HCT116 (cell line): ENCODE results near the gene CAV2. TPM values are rescaled to one million over a fixed set of nuclear protein-coding genes. Genes with fewer than 3 reads are reported as not detected.

ENCODE experiments used
- ATAC-seq: fragments of 200-7000 bp; cut with Tn5 transposase; 2 replicates; pipeline ENCODE4 v1.9.1; 2020; ENCODE audit warnings: mild to moderate bottlenecking, moderate library complexity
- BruUV-seq: library from RNA; stranded (reverse); fragments of 400-500 nt; replicated peaks from 2 replicates; lab custom pipeline; 2021; lab: Mats Ljungman, UMichigan
- CTCF ChIA-PET: fragments of 300-600 bp; sonication (Branson Sonifier 250); formaldehyde crosslinking; loops from one replicate; lab custom pipeline; 2021; ENCODE audit warnings: antibody characterized with exemption; lab: Charles Lee
- POLR2A ChIA-PET: fragments of 300-600, 350-600 bp; sonication (Branson Sonifier 250); formaldehyde crosslinking; loops from one replicate; lab custom pipeline; 2021; ENCODE audit warnings: antibody characterized with exemption; lab: Charles Lee
- RAD21 ChIA-PET, 2 experiments: fragments of 300-600 bp; sonication (Branson Sonifier 250); formaldehyde crosslinking; loops; one replicate each; lab custom pipeline; 2023; ENCODE audit warnings: low total read pairs in 2 of 2; ENCODE audit not compliant: uncharacterized antibody in 2 of 2, unreplicated experiment in 2 of 2, low non-redundant PET in 1 of 2; lab: Charles Lee
- DNase-seq: peaks from one replicate; pipeline ENCODE4 v3.0.0-alpha.2; 2010; ENCODE audit warnings: low read depth, low spot score
- H2AFZ ChIP-seq: fragments of 200-600 bp; shearing (Covaris generic), sonication (generic); 2 replicates; pipeline ENCODE4 v1.6.1; 2017; ENCODE audit warnings: low read depth, mixed run types, mixed read lengths, antibody characterized with exemption, low read length; ENCODE audit not compliant: poor library complexity, severe bottlenecking
- H3K27ac ChIP-seq: 2 replicates; pipeline ENCODE4 v1.5.1; 2012; ENCODE audit warnings: low read depth, low read length
- H3K27me3 ChIP-seq: fragments of 200-600 bp; sonication (generic); 2 replicates; pipeline ENCODE4 v1.6.1; 2016; ENCODE audit warnings: mixed run types, low read length, mixed read lengths; ENCODE audit not compliant: insufficient read depth
- H3K36me3 ChIP-seq, 2 experiments: fragments of 200-500 bp in 1 of 2; fragments of 200-600 bp in 1 of 2; sonication (Bioruptor generic) in 1 of 2; sonication (generic) in 1 of 2; 2 replicates each; pipeline versions ENCODE4 v1.5.1 to v1.6.1; 2014 to 2016; ENCODE audit warnings: low read length in 2 of 2, inconsistent platforms in 1 of 2, mixed read lengths in 1 of 2, mixed run types in 1 of 2; ENCODE audit not compliant: insufficient read depth in 2 of 2, control insufficient read depth in 1 of 2
- H3K4me1 ChIP-seq, 2 experiments: fragments of 200-600 bp in 1 of 2; sonication (generic) in 1 of 2; 2 replicates each; pipeline versions ENCODE4 v1.5.1 to v1.6.1; 2012 to 2017; ENCODE audit warnings: low read length in 2 of 2, inconsistent platforms in 1 of 2, mild to moderate bottlenecking in 1 of 2, mixed read lengths in 1 of 2, mixed run types in 1 of 2, moderate library complexity in 1 of 2; ENCODE audit not compliant: insufficient read depth in 2 of 2, control insufficient read depth in 1 of 2
- H3K4me2 ChIP-seq: fragments of 200-600 bp; sonication (generic); 2 replicates; pipeline ENCODE4 v1.6.1; 2017; ENCODE audit warnings: mixed run types, low read length, mixed read lengths
- H3K4me3 ChIP-seq, 2 experiments: fragments of 200-600 bp in 1 of 2; sonication (generic) in 1 of 2; replicated peaks in 1 of 2; 2 replicates each; pipeline ENCODE4 v1.5.1; 2011 to 2016; ENCODE audit warnings: low read length in 2 of 2, control low read depth in 1 of 2, low read depth in 1 of 2, mild to moderate bottlenecking in 1 of 2, mixed read lengths in 1 of 2, mixed run types in 1 of 2
- H3K79me2 ChIP-seq: fragments of 200-600 bp; sonication (generic); 2 replicates; pipeline ENCODE4 v1.6.1; 2017; ENCODE audit warnings: mild to moderate bottlenecking, mixed run types, low read length, moderate library complexity, mixed read lengths; ENCODE audit not compliant: insufficient read depth
- H3K9ac ChIP-seq: fragments of 200-600 bp; sonication (generic); 2 replicates; pipeline ENCODE4 v1.6.1; 2016; ENCODE audit warnings: low read length, mixed read lengths
- H3K9me2 ChIP-seq: fragments of 200-600 bp; sonication (generic), shearing (Covaris generic); 2 replicates; pipeline ENCODE4 v1.6.1; 2017; ENCODE audit warnings: mixed run types, mild to moderate bottlenecking, moderate library complexity; ENCODE audit not compliant: insufficient read depth
- H3K9me3 ChIP-seq, 2 experiments: fragments of 200-500 bp in 1 of 2; fragments of 200-600 bp in 1 of 2; sonication (Bioruptor generic) in 1 of 2; sonication (generic) in 1 of 2; 2 replicates each; pipeline ENCODE4 v1.6.1; 2014 to 2017; ENCODE audit warnings: low read length in 2 of 2, mixed read lengths in 2 of 2, inconsistent platforms in 1 of 2, low read depth in 1 of 2, mild to moderate bottlenecking in 1 of 2, mixed run types in 1 of 2, moderate library complexity in 1 of 2; ENCODE audit not compliant: control insufficient read depth in 1 of 2, insufficient read depth in 1 of 2
- H4K20me1 ChIP-seq: fragments of 200-600 bp; sonication (generic), shearing (Covaris generic); 2 replicates; pipeline ENCODE4 v1.6.1; 2017; ENCODE audit warnings: mixed run types, mild to moderate bottlenecking, moderate library complexity; ENCODE audit not compliant: insufficient read depth
- CBX3 ChIP-seq: IDR thresholded peaks from 2 replicates; pipeline ENCODE4 v1.6.1; 2012; ENCODE audit warnings: low read depth
- ELF1 ChIP-seq: IDR thresholded peaks from 2 replicates; pipeline ENCODE4 v1.6.1; 2012; ENCODE audit warnings: low read depth, borderline replicate concordance
- EZH2 ChIP-seq: fragments of 200-600 bp; sonication (generic); IDR thresholded peaks from 2 replicates; pipeline ENCODE4 v1.6.1; 2017; ENCODE audit warnings: antibody characterized with exemption, mixed run types
- JUND ChIP-seq: IDR thresholded peaks from 2 replicates; pipeline ENCODE4 v1.6.1; 2012
- POLR2A ChIP-seq: IDR thresholded peaks from 2 replicates; pipeline ENCODE4 v1.7.0; 2011; ENCODE audit warnings: borderline replicate concordance; ENCODE audit not compliant: insufficient read depth, insufficient read length; ENCODE audit errors: extremely low read depth
- POLR2AphosphoS5 ChIP-seq: IDR thresholded peaks from 2 replicates; pipeline ENCODE4 v1.6.1; 2011; ENCODE audit warnings: mild to moderate bottlenecking, low read depth, low read length, moderate library complexity
- REST ChIP-seq: IDR thresholded peaks from 2 replicates; pipeline ENCODE4 v1.6.1; 2012; ENCODE audit warnings: low read depth
- SP1 ChIP-seq: IDR thresholded peaks from 2 replicates; pipeline ENCODE4 v1.6.1; 2012; ENCODE audit warnings: low read depth
- SRF ChIP-seq: IDR thresholded peaks from 2 replicates; pipeline ENCODE4 v1.6.1; 2012; ENCODE audit warnings: low read depth
- YY1 ChIP-seq: IDR thresholded peaks from 2 replicates; pipeline ENCODE4 v1.6.1; 2011; ENCODE audit warnings: low read length, low read depth, moderate library complexity, mild to moderate bottlenecking; ENCODE audit not compliant: insufficient replicate concordance; ENCODE audit errors: extremely low read depth
- ZBTB33 ChIP-seq: IDR thresholded peaks from 2 replicates; pipeline ENCODE4 v1.6.1; 2011; ENCODE audit warnings: mild to moderate bottlenecking, low read length, moderate library complexity; ENCODE audit not compliant: insufficient replicate concordance; ENCODE audit errors: extremely low read depth
- ZFX ChIP-seq: fragments of 450-650 bp; IDR thresholded peaks from 2 replicates; pipeline ENCODE4 v1.6.1; 2017
- ZNF274 ChIP-seq: fragments of 200-500 bp; sonication (Bioruptor generic); IDR thresholded peaks from 2 replicates; pipeline ENCODE4 v1.6.1; 2014; ENCODE audit warnings: mild to moderate bottlenecking, low read depth, low read length, inconsistent platforms
- intact Hi-C: fragments of 100-400 bp; cut with micrococcal nuclease; formaldehyde crosslinking; loops from 2 replicates; pipeline ENCODE4 v1.10.0; 2022
- total RNA-seq: library from RNA; stranded (reverse); gene quantifications from one replicate; pipeline ENCODE4 v1.2.1, GENCODE V29; 2021; ENCODE audit not compliant: unreplicated experiment

CAV2 gene
- total RNA-seq, 1 experiment from 2014 or later, result 157 TPM

- Histone ChIP-seq H3K4me3 (no peak overlapping the region), H2AFZ (no peak overlapping the region), H3K9ac (no peak overlapping the region), H3K9me2 (no peaks in the 10 kb centered on the region), H3K9me3 (no peaks in the 10 kb centered on the region), H3K4me1 (peaks cover 17 to 48% of the 10 kb centered on the region in 2 experiments), H3K36me3 (peaks cover 2 to 47% of the 10 kb centered on the region in 2 experiments; a peak in 2 of 4 replicates), H3K4me2 (no peak overlapping the region; the same call in 1 of the 2 replicates), H4K20me1 (no peaks in the 10 kb centered on the region), H3K27me3 (no peaks in the 10 kb centered on the region), H3K79me2 (peaks cover 92% of the 10 kb centered on the region)
- ChIA-PET RAD21 (no interaction called here), POLR2A (interaction anchor here (0.8 kb wide), 1 partner anchor 87 kb away, joined by 5 read pairs; no protein-coding TSS in a partner anchor), CTCF (no interaction called here)
- no peak for ATAC-seq
- BruUV-seq, result no TSS peak
- TF ChIP-seq ZNF274, result no peak
- TF ChIP-seq SP1, result no peak
- no peak for TF ChIP-seq POLR2A
- TF ChIP-seq SRF, result no peak
- no peak for TF ChIP-seq EZH2
- TF ChIP-seq ZBTB33, result no peak
- TF ChIP-seq ZFX, result no peak
- no peak for TF ChIP-seq REST
- no peak for TF ChIP-seq CBX3
- no peak for TF ChIP-seq JUND
- TF ChIP-seq ELF1, result no peak
- no peak for TF ChIP-seq YY1
- TF ChIP-seq POLR2AphosphoS5, result no peak
- TF ChIP-seq, all 23 proteins: peak for 0
- intact Hi-C loops, result loop anchor here (5.0 kb wide), 3 partner anchors 58 to 278 kb away; no protein-coding TSS in a partner anchor
- DNase-seq, result no peak
- H3K27ac ChIP-seq, result peak overlapping the region; percentile 12; the same call in 1 of the 2 replicates
These were observed 29.7 kb downstream of the CAV2 start for GRCh38 chr7:116529250-116529649.
